Activated CD4-positive, alpha-beta T cell treated with anti-CD3 and anti-CD28 coated beads, Interleukin-2, amount 50 U/mL, for 24 hours (primary cell): Measurements from ENCODE around the gene BAHCC1.
"Not testable (repeated sequence)": the region's sequence is repeated elsewhere in the genome, so short reads cannot be mapped to it uniquely, and the experiment has no call there.

Experiments
- DNase-seq, 2 donors: peaks; one replicate each; pipeline ENCODE4 v3.0.0-alpha.2; 2020; ENCODE audit warnings: low read depth in 1 of 2, low spot score in 1 of 2

Gene BAHCC1

GRCh38 chr17:81425716-81426392, 30.6 kb downstream of the BAHCC1 start:
- not testable (repeated sequence) for DNase-seq

- no peak for DNase-seq
These were observed 31.3 kb downstream of the BAHCC1 start for GRCh38 chr17:81426393-81427172.

- no peak for DNase-seq
These were observed 32.2 kb downstream of the BAHCC1 start for GRCh38 chr17:81427173-81428120.

- no peak for DNase-seq
These were observed 32.9 kb downstream of the BAHCC1 start for GRCh38 chr17:81428121-81428515.

GRCh38 chr17:81428516-81428915, 33.3 kb downstream of the BAHCC1 start:
- DNase-seq = no peak

GRCh38 chr17:81428948-81429774, 33.9 kb downstream of the BAHCC1 start:
- no peak for DNase-seq

GRCh38 chr17:81429821-81430551, 34.7 kb downstream of the BAHCC1 start:
- no peak for DNase-seq

GRCh38 chr17:81431545-81432482, 36.6 kb downstream of the BAHCC1 start:
- DNase-seq = no peak

GRCh38 chr17:81432941-81433340, 37.7 kb downstream of the BAHCC1 start:
- DNase-seq = no peak

GRCh38 chr17:81433656-81434055, 38.4 kb downstream of the BAHCC1 start:
- no peak for DNase-seq

GRCh38 chr17:81434072-81434471, 38.8 kb downstream of the BAHCC1 start:
- no peak for DNase-seq

- DNase-seq = no peak
These were observed 39.6 kb downstream of the BAHCC1 start for GRCh38 chr17:81434681-81435417.

GRCh38 chr17:81435652-81436293, 40.5 kb downstream of the BAHCC1 start:
- DNase-seq = no peak

GRCh38 chr17:81436294-81436849, 41.1 kb downstream of the BAHCC1 start:
- DNase-seq = no peak

GRCh38 chr17:81437191-81437651, 42.0 kb downstream of the BAHCC1 start:
- no peak for DNase-seq

GRCh38 chr17:81438007-81438659, 42.9 kb downstream of the BAHCC1 start:
- DNase-seq = no peak

GRCh38 chr17:81438688-81439087, 43.4 kb downstream of the BAHCC1 start:
- no peak for DNase-seq
